Esophagus (tissue), 2 donors: ENCODE results near the gene HOGA1. TPM values are rescaled to one million over a fixed set of nuclear protein-coding genes. Genes with fewer than 3 reads are reported as not detected.
A peak's percentile ranks its signal among the peaks of the same experiment; 100 is the strongest.
"Not testable (repeated sequence)": the region's sequence is repeated elsewhere in the genome, so short reads cannot be mapped to it uniquely, and the experiment has no call there.

Experiments used
- H3K27ac ChIP-seq, 2 donors: one replicate each; pipeline ENCODE4 v1.5.1; 2013; ENCODE audit warnings: low read depth in 2 of 2, mild to moderate bottlenecking in 2 of 2, inconsistent platforms in 1 of 2, low read length in 1 of 2, moderate library complexity in 1 of 2
- H3K27me3 ChIP-seq, 2 donors: one replicate each; pipeline ENCODE4 v1.6.1; 2013; ENCODE audit warnings: low read length in 2 of 2, control low read depth in 1 of 2, mild to moderate bottlenecking in 1 of 2; ENCODE audit not compliant: insufficient read depth in 2 of 2, control insufficient read depth in 1 of 2
- H3K36me3 ChIP-seq, 2 donors: one replicate each; pipeline ENCODE4 v1.6.1; 2013; ENCODE audit warnings: low read length in 1 of 2; ENCODE audit not compliant: control insufficient read depth in 2 of 2, insufficient read depth in 2 of 2
- H3K4me1 ChIP-seq, 2 donors: one replicate each; pipeline ENCODE4 v1.6.1; 2013; ENCODE audit warnings: low read length in 1 of 2; ENCODE audit not compliant: control insufficient read depth in 2 of 2, insufficient read depth in 2 of 2
- H3K4me3 ChIP-seq, 2 donors: one replicate each; pipeline ENCODE4 v1.5.1; 2013; ENCODE audit warnings: low read length in 2 of 2, mild to moderate bottlenecking in 2 of 2, low read depth in 1 of 2, moderate library complexity in 1 of 2
- H3K9me3 ChIP-seq, 2 donors: one replicate each; pipeline ENCODE4 v1.6.1; 2013; ENCODE audit warnings: mild to moderate bottlenecking in 2 of 2, low read depth in 1 of 2, low read length in 1 of 2, moderate library complexity in 1 of 2; ENCODE audit not compliant: control insufficient read depth in 2 of 2, insufficient read depth in 1 of 2
- WGBS, 2 donors: extraction: QIAGEN DNeasy Blood & Tissue Kit; methylation state at CpG; one replicate each; pipeline ENCODE4 v1.1.7; 2013; 5-methylcytosine and 5-hydroxymethylcytosine counted together
- polyA plus RNA-seq, 2 donors: library from polyadenylated mRNA; stranded (reverse); fragments of 200-250 nt; gene quantifications; one replicate each; pipeline ENCODE4 v1.2.3, GENCODE V29; 2013
- donor health status: healthy with polysubstance abuse.
- donor health status: Bipolar disorder and iron deficiency.

Gene HOGA1
- polyA plus RNA-seq, 2 donors = 0.78 to 1.4 TPM

- Histone ChIP-seq H3K4me3 (no peak overlapping the region), H3K36me3 (peaks cover 0 to 6% of the 10 kb centered on the region in 2 donors), H3K27me3 (no peaks in the 10 kb centered on the region), H3K27ac (peak overlapping the region; percentile 75 to 78), H3K4me1 (peaks cover 4 to 23% of the 10 kb centered on the region in 2 donors), H3K9me3 (no peaks in the 10 kb centered on the region)
- 73 to 75% methylated on average over 33 of the region's 33 CpGs for WGBS, 2 donors
Observed at GRCh38 chr10:97570146-97570788, 13.9 kb upstream of the HOGA1 start.

GRCh38 chr10:97570789-97571471, 13.3 kb upstream of the HOGA1 start:
- H3K9me3 ChIP-seq = no peaks in the 10 kb centered on the region
- no peak overlapping the region for H3K4me3 ChIP-seq
- H3K4me1 ChIP-seq = peaks cover 4 to 23% of the 10 kb centered on the region in 2 donors
- no peaks in the 10 kb centered on the region for H3K27me3 ChIP-seq
- WGBS, 2 donors = 56 to 57% methylated on average over 5 of the region's 5 CpGs
- H3K27ac ChIP-seq = peak overlapping the region; percentile 75 to 78
- H3K36me3 ChIP-seq = peaks cover 0 to 6% of the 10 kb centered on the region in 2 donors

- WGBS, 2 donors = 51 to 62% methylated on average over 3 of the region's 3 CpGs
- Histone ChIP-seq H3K9me3 (no peaks in the 10 kb centered on the region), H3K27ac (peak overlapping the region; percentile 95 to 97), H3K27me3 (no peaks in the 10 kb centered on the region), H3K4me3 (no peak overlapping the region), H3K4me1 (peaks cover 4 to 23% of the 10 kb centered on the region in 2 donors), H3K36me3 (peaks cover 0 to 6% of the 10 kb centered on the region in 2 donors)
Observed at GRCh38 chr10:97571622-97572021, 12.6 kb upstream of the HOGA1 start.

GRCh38 chr10:97572214-97572989, 11.8 kb upstream of the HOGA1 start, which contains the start of gene ANKRD2:
Gene ANKRD2, plus strand, starts transcription at chr10:97572779. Its CDS starts 10 bp downstream, at chr10:97572789.
- WGBS, 2 donors = 58 to 64% methylated on average over 16 of the region's 16 CpGs
- no peaks in the 10 kb centered on the region for H3K27me3 ChIP-seq
- peaks cover 4 to 23% of the 10 kb centered on the region in 2 donors for H3K4me1 ChIP-seq
- H3K27ac ChIP-seq = peak within 1 kb of the TSS; percentile 95 to 97
- peaks cover 0 to 6% of the 10 kb centered on the region in 2 donors for H3K36me3 ChIP-seq
- H3K4me3 ChIP-seq = no peak within 1 kb of the TSS
- no peaks in the 10 kb centered on the region for H3K9me3 ChIP-seq

- 92 to 96% methylated on average over 2 of the region's 2 CpGs for WGBS, 2 donors
- H3K36me3 ChIP-seq = peaks cover 0 to 3% of the 10 kb centered on the region in 2 donors
- H3K9me3 ChIP-seq = no peaks in the 10 kb centered on the region
- H3K4me1 ChIP-seq = peaks cover 4 to 23% of the 10 kb centered on the region in 2 donors
- H3K4me3 ChIP-seq = no peak overlapping the region
- H3K27ac ChIP-seq = peak overlapping the region in 1 of 2 donors; percentile 6
- H3K27me3 ChIP-seq = no peaks in the 10 kb centered on the region
Observed at GRCh38 chr10:97573021-97573420, 11.2 kb upstream of the HOGA1 start.

- Histone ChIP-seq H3K9me3 (no peaks in the 10 kb centered on the region), H3K36me3 (peaks cover 0 to 2% of the 10 kb centered on the region in 2 donors), H3K4me1 (peaks cover 4 to 23% of the 10 kb centered on the region in 2 donors), H3K27ac (no peak overlapping the region), H3K4me3 (no peak overlapping the region), H3K27me3 (no peaks in the 10 kb centered on the region)
- 68 to 69% methylated on average over 2 of the region's 2 CpGs for WGBS, 2 donors
Observed at GRCh38 chr10:97573672-97574071, 10.5 kb upstream of the HOGA1 start.

- 44 to 45% methylated on average over 4 of the region's 4 CpGs for WGBS, 2 donors
- Histone ChIP-seq H3K4me1 (peaks cover 4 to 23% of the 10 kb centered on the region in 2 donors), H3K9me3 (no peaks in the 10 kb centered on the region), H3K27ac (peak overlapping the region in 1 of 2 donors; percentile 33), H3K4me3 (no peak overlapping the region), H3K27me3 (no peaks in the 10 kb centered on the region), H3K36me3 (peaks cover 0 to 2% of the 10 kb centered on the region in 2 donors)
Observed at GRCh38 chr10:97574374-97575126, 9.6 kb upstream of the HOGA1 start.

- peaks cover 0 to under 1% of the 10 kb centered on the region in 2 donors for H3K36me3 ChIP-seq
- WGBS, 2 donors = 83 to 85% methylated on average over 6 of the region's 6 CpGs
- no peak overlapping the region for H3K4me3 ChIP-seq
- H3K4me1 ChIP-seq = peaks cover 4 to 23% of the 10 kb centered on the region in 2 donors
- peak overlapping the region in 1 of 2 donors; percentile 33 for H3K27ac ChIP-seq
- no peaks in the 10 kb centered on the region for H3K27me3 ChIP-seq
- H3K9me3 ChIP-seq = no peaks in the 10 kb centered on the region
Observed at GRCh38 chr10:97575127-97575668, 9.0 kb upstream of the HOGA1 start.

- H3K4me1 ChIP-seq = peaks cover 4 to 12% of the 10 kb centered on the region in 2 donors
- WGBS, 2 donors = 59 to 62% methylated on average over 5 of the region's 5 CpGs
- not testable (repeated sequence) for H3K4me3 ChIP-seq, H3K27ac ChIP-seq, H3K27me3 ChIP-seq, H3K36me3 ChIP-seq, H3K9me3 ChIP-seq
Observed at GRCh38 chr10:97576487-97576886, 7.7 kb upstream of the HOGA1 start.
